PC-9 (cell line): ENCODE results near the gene PHACTR1. TPM values are rescaled to one million over a fixed set of nuclear protein-coding genes. Genes with fewer than 3 reads are reported as not detected.

Experiments used
- BruUV-seq: library from RNA; stranded (reverse); fragments of 400-500 nt; replicated peaks from 2 replicates; lab custom pipeline; 2021; lab: Mats Ljungman, UMichigan
- CTCF ChIA-PET: fragments of 300-600 bp; sonication (Branson Sonifier 250); formaldehyde crosslinking; loops from one replicate; lab custom pipeline; 2022; ENCODE audit warnings: antibody characterized with exemption; lab: Charles Lee
- POLR2A ChIA-PET: fragments of 300-600 bp; sonication (Branson Sonifier 250); formaldehyde crosslinking; loops from one replicate; lab custom pipeline; 2022; ENCODE audit warnings: antibody characterized with exemption; ENCODE audit not compliant: unreplicated experiment; lab: Charles Lee
- DNase-seq, 2 experiments: peaks; one replicate each; pipeline versions ENCODE4 v3.0.0 to v3.0.0-alpha.2; 2015 to 2022; ENCODE audit warnings: mixed read lengths in 1 of 2
- H2AFZ ChIP-seq: fragments of 200-600 bp; sonication (generic); 2 replicates; pipeline ENCODE4 v1.8.1; 2017; ENCODE audit warnings: antibody characterized with exemption
- H3F3A ChIP-seq: fragments of 200-600 bp; sonication (generic); 2 replicates; pipeline ENCODE4 v1.8.1; 2017; ENCODE audit warnings: antibody characterized with exemption, mild to moderate bottlenecking, low read depth; ENCODE audit not compliant: insufficient read depth
- H3K27ac ChIP-seq: fragments of 200-600 bp; sonication (generic); 2 replicates; pipeline ENCODE4 v1.6.1; 2016; ENCODE audit warnings: mixed run types
- H3K27me3 ChIP-seq: fragments of 200-600 bp; sonication (generic); 2 replicates; pipeline ENCODE4 v1.6.1; 2016; ENCODE audit warnings: low read depth, mixed run types; ENCODE audit not compliant: insufficient read depth
- H3K36me3 ChIP-seq: fragments of 200-600 bp; sonication (generic); 2 replicates; pipeline ENCODE4 v1.6.1; 2016; ENCODE audit warnings: low read depth, mixed run types
- H3K4me1 ChIP-seq: fragments of 200-600 bp; sonication (generic); replicated peaks from 2 replicates; pipeline ENCODE4 v1.6.1; 2016; ENCODE audit warnings: mixed run types; ENCODE audit not compliant: insufficient read depth
- H3K4me2 ChIP-seq: fragments of 200-600 bp; sonication (generic); 2 replicates; pipeline ENCODE4 v1.6.1; 2017; ENCODE audit warnings: mixed run types
- H3K4me3 ChIP-seq: fragments of 200-600 bp; sonication (generic); 2 replicates; pipeline ENCODE4 v1.6.1; 2016; ENCODE audit warnings: mixed run types
- H3K79me2 ChIP-seq: fragments of 200-600 bp; sonication (generic); 2 replicates; pipeline ENCODE4 v1.6.1; 2017; ENCODE audit warnings: low read depth, mixed run types
- H3K9me2 ChIP-seq: fragments of 200-600 bp; sonication (generic); 2 replicates; pipeline ENCODE4 v1.8.1; 2017; ENCODE audit warnings: mild to moderate bottlenecking; ENCODE audit not compliant: insufficient read depth
- H3K9me3 ChIP-seq: fragments of 200-600 bp; sonication (generic); 2 replicates; pipeline ENCODE4 v1.8.1; 2016; ENCODE audit warnings: low read depth; ENCODE audit not compliant: insufficient read depth
- H4K20me1 ChIP-seq: fragments of 200-600 bp; sonication (generic); 2 replicates; pipeline ENCODE4 v1.8.1; 2017; ENCODE audit not compliant: insufficient read depth
- EZH2 ChIP-seq: fragments of 200-600 bp; sonication (generic); IDR thresholded peaks from 2 replicates; pipeline ENCODE4 v1.8.0; 2017; ENCODE audit warnings: antibody characterized with exemption, low read depth
- intact Hi-C: fragments of 100-400 bp; cut with micrococcal nuclease; formaldehyde crosslinking; loops from one replicate; pipeline ENCODE4 v1.10.0; 2022; ENCODE audit not compliant: unreplicated experiment
- total RNA-seq: library from RNA; stranded (reverse); gene quantifications from 2 replicates; pipeline ENCODE4 v1.2.3, GENCODE V29; 2021
- TF ChIP-seq, protein P1 (sequence below): fragments of 200-600 bp; sonication (generic); conservative IDR thresholded peaks from 2 replicates; pipeline ENCODE4 v1.6.1; 2017; ENCODE audit warnings: mixed run types, antibody characterized with exemption, mild to moderate bottlenecking, moderate library complexity

Gene PHACTR1
- total RNA-seq, 1 experiment from 2014 or later, result not detected

DNA sequence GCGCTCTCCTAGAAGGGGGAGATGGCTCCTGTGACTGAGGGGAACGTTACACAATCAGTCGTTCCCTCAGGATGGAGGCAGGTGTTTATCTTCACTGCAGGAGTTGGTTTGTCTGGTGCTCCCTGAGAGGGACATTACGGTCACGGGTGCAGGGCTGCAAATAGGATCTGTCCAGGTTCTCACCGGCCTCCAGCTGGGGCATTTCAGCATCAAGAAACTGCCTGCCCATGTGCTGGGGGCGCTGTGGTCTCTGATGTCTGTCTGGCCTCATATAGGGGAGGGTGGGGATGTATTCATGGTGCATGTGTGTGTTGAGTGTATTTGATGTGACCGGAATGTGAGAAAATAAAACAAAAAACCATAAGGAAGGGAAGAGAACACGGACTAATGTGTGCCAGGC is 534.7 kb downstream of the PHACTR1 start:
- H3K27me3 ChIP-seq, result peaks cover 38% of the 10 kb centered on the region

DNA sequence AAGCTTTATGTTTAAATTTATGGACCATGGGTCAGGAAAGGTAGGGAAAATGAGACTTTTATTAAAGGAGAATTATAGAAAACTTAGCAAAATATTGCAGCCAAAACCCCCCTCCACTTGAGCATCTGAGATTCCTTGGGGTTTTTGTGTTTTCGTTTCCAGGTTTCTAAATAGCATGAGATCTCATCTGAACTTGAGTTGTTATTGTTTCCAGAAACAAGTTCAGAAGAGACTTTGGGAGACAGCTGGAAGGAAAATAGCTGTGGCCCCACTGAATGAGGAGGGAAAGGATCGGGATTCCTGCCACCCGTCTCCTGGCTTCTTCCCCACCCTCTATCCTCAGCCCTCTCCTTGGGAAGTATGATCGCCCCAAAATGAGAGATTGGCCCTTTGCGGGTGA is 536.2 kb downstream of the PHACTR1 start:
- TF ChIP-seq, protein P1, sequence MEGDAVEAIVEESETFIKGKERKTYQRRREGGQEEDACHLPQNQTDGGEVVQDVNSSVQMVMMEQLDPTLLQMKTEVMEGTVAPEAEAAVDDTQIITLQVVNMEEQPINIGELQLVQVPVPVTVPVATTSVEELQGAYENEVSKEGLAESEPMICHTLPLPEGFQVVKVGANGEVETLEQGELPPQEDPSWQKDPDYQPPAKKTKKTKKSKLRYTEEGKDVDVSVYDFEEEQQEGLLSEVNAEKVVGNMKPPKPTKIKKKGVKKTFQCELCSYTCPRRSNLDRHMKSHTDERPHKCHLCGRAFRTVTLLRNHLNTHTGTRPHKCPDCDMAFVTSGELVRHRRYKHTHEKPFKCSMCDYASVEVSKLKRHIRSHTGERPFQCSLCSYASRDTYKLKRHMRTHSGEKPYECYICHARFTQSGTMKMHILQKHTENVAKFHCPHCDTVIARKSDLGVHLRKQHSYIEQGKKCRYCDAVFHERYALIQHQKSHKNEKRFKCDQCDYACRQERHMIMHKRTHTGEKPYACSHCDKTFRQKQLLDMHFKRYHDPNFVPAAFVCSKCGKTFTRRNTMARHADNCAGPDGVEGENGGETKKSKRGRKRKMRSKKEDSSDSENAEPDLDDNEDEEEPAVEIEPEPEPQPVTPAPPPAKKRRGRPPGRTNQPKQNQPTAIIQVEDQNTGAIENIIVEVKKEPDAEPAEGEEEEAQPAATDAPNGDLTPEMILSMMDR, result no peak
- TF ChIP-seq EZH2, result no peak
- POLR2A ChIA-PET, result no interaction called here
- no peaks in the 10 kb centered on the region for H3K4me1 ChIP-seq
- intact Hi-C loops, result no loop called here
- no TSS peak for BruUV-seq
- no peak overlapping the region for H3K27ac ChIP-seq
- no peaks in the 10 kb centered on the region for H3K36me3 ChIP-seq
- H3K4me3 ChIP-seq, result no peak overlapping the region
- no peaks in the 10 kb centered on the region for H3F3A ChIP-seq
- CTCF ChIA-PET, result no interaction called here
- no peak overlapping the region for H2AFZ ChIP-seq
- H3K79me2 ChIP-seq, result no peaks in the 10 kb centered on the region
- no peak for DNase-seq
- H3K9me3 ChIP-seq, result no peaks in the 10 kb centered on the region
- H3K9me2 ChIP-seq, result no peaks in the 10 kb centered on the region
- H3K27me3 ChIP-seq, result peaks cover 29% of the 10 kb centered on the region
- H4K20me1 ChIP-seq, result no peaks in the 10 kb centered on the region
- H3K4me2 ChIP-seq, result no peak overlapping the region

More for the DNA sequence above, 534.7 kb downstream of the PHACTR1 start:
- H3K79me2 ChIP-seq, result no peaks in the 10 kb centered on the region
- POLR2A ChIA-PET, result no interaction called here
- DNase-seq, result no peak
- intact Hi-C loops, result no loop called here
- BruUV-seq, result no TSS peak
- H3K9me3 ChIP-seq, result no peaks in the 10 kb centered on the region
- no peaks in the 10 kb centered on the region for H3K9me2 ChIP-seq
- no peaks in the 10 kb centered on the region for H3F3A ChIP-seq
- no peak for TF ChIP-seq EZH2
- TF ChIP-seq, protein P1, result no peak
- no peak overlapping the region for H2AFZ ChIP-seq
- H3K4me2 ChIP-seq, result no peak overlapping the region
- CTCF ChIA-PET, result no interaction called here
- H3K4me3 ChIP-seq, result no peak overlapping the region
- no peaks in the 10 kb centered on the region for H3K4me1 ChIP-seq
- H4K20me1 ChIP-seq, result no peaks in the 10 kb centered on the region
- no peaks in the 10 kb centered on the region for H3K36me3 ChIP-seq
- H3K27ac ChIP-seq, result no peak overlapping the region

- Histone ChIP-seq H2AFZ (no peak overlapping the region), H3K4me1 (no peaks in the 10 kb centered on the region), H3K79me2 (no peaks in the 10 kb centered on the region), H3K36me3 (no peaks in the 10 kb centered on the region), H3K27me3 (peaks cover 26% of the 10 kb centered on the region), H3K9me2 (no peaks in the 10 kb centered on the region), H3K9me3 (no peaks in the 10 kb centered on the region), H3K4me3 (no peak overlapping the region), H3K4me2 (no peak overlapping the region), H3F3A (no peaks in the 10 kb centered on the region), H4K20me1 (no peaks in the 10 kb centered on the region), H3K27ac (no peak overlapping the region)
- no peak for TF ChIP-seq EZH2
- TF ChIP-seq, protein P1, result no peak
- BruUV-seq, result no TSS peak
- POLR2A ChIA-PET, result no interaction called here
- intact Hi-C loops, result no loop called here
- CTCF ChIA-PET, result no interaction called here
- DNase-seq, result no peak
Observed at GRCh38 chr6:13253272-13253671, 536.7 kb downstream of the PHACTR1 start.
